ENCODE results near the gene FBF1.

- TF ChIP-seq ZNF274 (IDR thresholded peaks at IDR 0.05; ENCODE audit: low read depth, low read length) (no peak), SUZ12 (IDR thresholded peaks at IDR 0.05; ENCODE audit: extremely low read depth, insufficient read depth, insufficient read length) (no peak)
Measured at GRCh38 chr17:75950421-75950820, 9.6 kb upstream of the FBF1 start.
